ENCODE measurements around the gene BCAS3.

GRCh38 chr17:61247439-61247838 lies 569.8 kb downstream of the BCAS3 start:
- TF ChIP-seq CTCF (IDR thresholded peaks at IDR 0.05 in 8 of 11, conservative IDR thresholded peaks at IDR 0.05 in 3 of 11), result no peak
- TF ChIP-seq POLR2A (IDR thresholded peaks at IDR 0.05), result no peak

Measured in spleen (tissue), 7 donors.